GM19395 (cell line): Measurements from ENCODE around the gene UBB.

Experiments used
- ATAC-seq: cut with Tn5 transposase; IDR thresholded peaks from one replicate; pipeline ENCODE4 v1.9.1; 2021; ENCODE audit warnings: mild to moderate bottlenecking, moderate library complexity; ENCODE audit not compliant: unreplicated experiment

Gene UBB

GRCh38 chr17:16417896-16418684 lies 37.2 kb downstream of the UBB start:
- no peak for ATAC-seq

GRCh38 chr17:16418685-16419068 lies 37.8 kb downstream of the UBB start:
- ATAC-seq: no peak

GRCh38 chr17:16419074-16419928 lies 38.4 kb downstream of the UBB start:
- peak; percentile 55 for ATAC-seq

- ATAC-seq: no peak
Observed at GRCh38 chr17:16419929-16420271, 39.0 kb downstream of the UBB start.

- no peak for ATAC-seq
Observed at GRCh38 chr17:16422416-16422815, 41.5 kb downstream of the UBB start.

- no peak for ATAC-seq
Observed at GRCh38 chr17:16423226-16423872, 42.5 kb downstream of the UBB start.

GRCh38 chr17:16425202-16425601 lies 44.3 kb downstream of the UBB start:
- ATAC-seq: no peak

GRCh38 chr17:16425698-16426659 lies 45.1 kb downstream of the UBB start:
- no peak for ATAC-seq

GRCh38 chr17:16427020-16427419 lies 46.1 kb downstream of the UBB start:
- ATAC-seq: no peak

- ATAC-seq: no peak
Observed at GRCh38 chr17:16428098-16428882, 47.4 kb downstream of the UBB start.

- ATAC-seq: no peak
Observed at GRCh38 chr17:16429083-16429482, 48.2 kb downstream of the UBB start.

GRCh38 chr17:16430650-16431049 lies 49.8 kb downstream of the UBB start:
- no peak for ATAC-seq

GRCh38 chr17:16432017-16432416 lies 51.1 kb downstream of the UBB start:
- no peak for ATAC-seq
